A549 (cell line): ENCODE data around the gene FTSJ1.

ENCODE experiments used
- HDAC2 ChIP-seq: fragments of 200-600 bp; sonication (generic); IDR thresholded peaks from 2 replicates; pipeline ENCODE4 v1.6.1; 2016
- POLR2A ChIP-seq: IDR thresholded peaks from 2 replicates; pipeline ENCODE4 v1.6.1; 2012; ENCODE audit warnings: mild to moderate bottlenecking, low read length
- RFX5 ChIP-seq: fragments of 450-650 bp; IDR thresholded peaks from 2 replicates; pipeline ENCODE4 v1.7.1; 2014; ENCODE audit warnings: antibody characterized with exemption, mild to moderate bottlenecking, moderate library complexity
- SMC3 ChIP-seq: fragments of >200 bp; sonication (Bioruptor Twin); formaldehyde crosslinking; IDR thresholded peaks from 3 replicates; pipeline ENCODE4 v1.6.1; 2018; ENCODE audit warnings: inconsistent platforms
- TF ChIP-seq, protein P1 (sequence below): fragments of >200 bp; sonication (Bioruptor Twin); formaldehyde crosslinking; IDR thresholded peaks from 3 replicates; pipeline ENCODE4 v1.5.1; 2016
- TF ChIP-seq, protein P2 (sequence below): IDR thresholded peaks from 2 replicates; pipeline ENCODE4 v1.6.1; 2012; ENCODE audit warnings: low read depth, borderline replicate concordance

DNA sequence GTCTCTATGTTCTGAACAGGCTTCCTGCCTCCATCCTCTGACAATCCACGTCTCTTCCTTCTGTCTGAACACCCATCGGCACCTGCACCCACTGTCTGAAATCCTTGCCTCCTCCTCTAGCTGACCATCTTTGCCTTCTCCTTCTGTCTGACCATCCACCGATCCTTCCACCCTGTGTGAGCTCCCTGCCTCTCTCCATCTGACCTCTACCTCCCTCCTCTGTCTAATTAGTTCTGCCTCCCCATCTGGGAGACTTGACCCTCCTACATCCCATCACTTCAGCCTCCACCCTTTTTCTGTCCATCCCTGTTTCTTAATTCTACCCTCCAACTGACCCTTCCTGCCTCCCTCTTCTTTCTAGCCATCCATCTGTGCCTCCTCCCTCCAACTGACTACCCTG lies 16.0 kb upstream of the FTSJ1 start:
- TF ChIP-seq RFX5 = no peak
- TF ChIP-seq, protein P1, sequence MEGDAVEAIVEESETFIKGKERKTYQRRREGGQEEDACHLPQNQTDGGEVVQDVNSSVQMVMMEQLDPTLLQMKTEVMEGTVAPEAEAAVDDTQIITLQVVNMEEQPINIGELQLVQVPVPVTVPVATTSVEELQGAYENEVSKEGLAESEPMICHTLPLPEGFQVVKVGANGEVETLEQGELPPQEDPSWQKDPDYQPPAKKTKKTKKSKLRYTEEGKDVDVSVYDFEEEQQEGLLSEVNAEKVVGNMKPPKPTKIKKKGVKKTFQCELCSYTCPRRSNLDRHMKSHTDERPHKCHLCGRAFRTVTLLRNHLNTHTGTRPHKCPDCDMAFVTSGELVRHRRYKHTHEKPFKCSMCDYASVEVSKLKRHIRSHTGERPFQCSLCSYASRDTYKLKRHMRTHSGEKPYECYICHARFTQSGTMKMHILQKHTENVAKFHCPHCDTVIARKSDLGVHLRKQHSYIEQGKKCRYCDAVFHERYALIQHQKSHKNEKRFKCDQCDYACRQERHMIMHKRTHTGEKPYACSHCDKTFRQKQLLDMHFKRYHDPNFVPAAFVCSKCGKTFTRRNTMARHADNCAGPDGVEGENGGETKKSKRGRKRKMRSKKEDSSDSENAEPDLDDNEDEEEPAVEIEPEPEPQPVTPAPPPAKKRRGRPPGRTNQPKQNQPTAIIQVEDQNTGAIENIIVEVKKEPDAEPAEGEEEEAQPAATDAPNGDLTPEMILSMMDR = no peak
- TF ChIP-seq, protein P2, sequence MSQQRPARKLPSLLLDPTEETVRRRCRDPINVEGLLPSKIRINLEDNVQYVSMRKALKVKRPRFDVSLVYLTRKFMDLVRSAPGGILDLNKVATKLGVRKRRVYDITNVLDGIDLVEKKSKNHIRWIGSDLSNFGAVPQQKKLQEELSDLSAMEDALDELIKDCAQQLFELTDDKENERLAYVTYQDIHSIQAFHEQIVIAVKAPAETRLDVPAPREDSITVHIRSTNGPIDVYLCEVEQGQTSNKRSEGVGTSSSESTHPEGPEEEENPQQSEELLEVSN = no peak
- no peak for TF ChIP-seq HDAC2
- TF ChIP-seq POLR2A = no peak
- TF ChIP-seq SMC3 = no peak
